HG03460 (cell line): ENCODE measurements around the gene TRAPPC14.
A peak's percentile ranks its signal among the peaks of the same experiment; 100 is the strongest.
"Not testable (repeated sequence)": the region's sequence is repeated elsewhere in the genome, so short reads cannot be mapped to it uniquely, and the experiment has no call there.

Experiments used
- ATAC-seq: cut with Tn5 transposase; IDR thresholded peaks from one replicate; pipeline ENCODE4 v1.9.1; 2021; ENCODE audit not compliant: unreplicated experiment

Gene TRAPPC14

GRCh38 chr7:100158229-100159098, at the start of gene TRAPPC14:
Gene TRAPPC14 (minus strand): TSS chr7:100158723. CDS start chr7:100158499, 224 bp downstream.
- ATAC-seq: peak; percentile 61

GRCh38 chr7:100204454-100204853, 45.9 kb upstream of the TRAPPC14 start:
- no peak for ATAC-seq

GRCh38 chr7:100200693-100201092, 42.2 kb upstream of the TRAPPC14 start:
- no peak for ATAC-seq

- no peak for ATAC-seq
Observed at GRCh38 chr7:100198266-100198665, 39.7 kb upstream of the TRAPPC14 start.

- not testable (repeated sequence) for ATAC-seq
Observed at GRCh38 chr7:100195901-100196322, 37.4 kb upstream of the TRAPPC14 start.

- ATAC-seq: no peak
Observed at GRCh38 chr7:100195222-100195621, 36.7 kb upstream of the TRAPPC14 start.

GRCh38 chr7:100192969-100193368, 34.4 kb upstream of the TRAPPC14 start:
- ATAC-seq: no peak

GRCh38 chr7:100192281-100192862, 33.8 kb upstream of the TRAPPC14 start:
- ATAC-seq: not testable (repeated sequence)

- ATAC-seq: no peak
Observed at GRCh38 chr7:100191775-100192174, 33.3 kb upstream of the TRAPPC14 start.

- ATAC-seq: no peak
Observed at GRCh38 chr7:100190048-100190711, 31.7 kb upstream of the TRAPPC14 start.

GRCh38 chr7:100189061-100189460, 30.5 kb upstream of the TRAPPC14 start:
- no peak for ATAC-seq

- no peak for ATAC-seq
Observed at GRCh38 chr7:100185726-100186125, 27.2 kb upstream of the TRAPPC14 start.

GRCh38 chr7:100183090-100183489, 24.6 kb upstream of the TRAPPC14 start:
- ATAC-seq: not testable (repeated sequence)

GRCh38 chr7:100182616-100183015, 24.1 kb upstream of the TRAPPC14 start:
- ATAC-seq: not testable (repeated sequence)

- ATAC-seq: not testable (repeated sequence)
Observed at GRCh38 chr7:100180084-100180483, 21.6 kb upstream of the TRAPPC14 start.

GRCh38 chr7:100177045-100178001, 18.8 kb upstream of the TRAPPC14 start, which contains the start of the genes GPC2 and STAG3:
Gene GPC2 (minus strand): TSS chr7:100177381. CDS start chr7:100177199, 182 bp downstream.
Gene STAG3 (plus strand): TSS chr7:100177918. CDS start chr7:100180557, 2,639 bp downstream.
- ATAC-seq: peak; percentile 85

- ATAC-seq: no peak
Observed at GRCh38 chr7:100176096-100177044, 17.8 kb upstream of the TRAPPC14 start.

- no peak for ATAC-seq
Observed at GRCh38 chr7:100175296-100175935, 16.9 kb upstream of the TRAPPC14 start.

GRCh38 chr7:100174582-100174981, 16.1 kb upstream of the TRAPPC14 start:
- ATAC-seq: no peak
